OCI-LY3 (cell line): ENCODE measurements around the gene HSPG2.
A peak's percentile ranks its signal among the peaks of the same experiment; 100 is the strongest.

ENCODE experiments used
- H2AFZ ChIP-seq: fragments of 200-600, 300-600 bp; shearing (Covaris generic); 2 replicates; pipeline ENCODE4 v1.6.0; 2014; ENCODE audit warnings: antibody characterized with exemption, low read depth, low read length
- H3K27ac ChIP-seq: fragments of 200-600, 300-600 bp; sonication (generic); 2 replicates; pipeline ENCODE4 v1.5.1; 2014; ENCODE audit warnings: mild to moderate bottlenecking, low read length, moderate library complexity, mixed read lengths
- H3K27me3 ChIP-seq: fragments of 200-600, 300-600 bp; sonication (generic); 2 replicates; pipeline ENCODE4 v1.6.1; 2014; ENCODE audit warnings: low read depth, low read length, mixed read lengths
- H3K36me3 ChIP-seq: fragments of 200-600, 300-600 bp; sonication (generic); replicated peaks from 2 replicates; pipeline ENCODE3; 2014; ENCODE audit warnings: low read depth, low read length, mixed read lengths
- H3K4me1 ChIP-seq: fragments of 300-600, 200-600 bp; sonication (generic); 2 replicates; pipeline ENCODE4 v1.6.1; 2014; ENCODE audit warnings: low read length, mixed read lengths
- H3K4me2 ChIP-seq: fragments of 200-600, 300-600 bp; sonication (generic); 2 replicates; pipeline ENCODE4 v1.6.1; 2014; ENCODE audit warnings: low read length, mixed read lengths
- H3K4me3 ChIP-seq: fragments of 300-600, 200-600 bp; sonication (generic); 2 replicates; pipeline ENCODE4 v1.5.1; 2014; ENCODE audit warnings: antibody characterized with exemption, mild to moderate bottlenecking, low read length, moderate library complexity
- H3K79me2 ChIP-seq: fragments of 300-600, 200-600 bp; shearing (Covaris generic); 2 replicates; pipeline ENCODE4 v1.6.1; 2014; ENCODE audit warnings: mild to moderate bottlenecking, low read length, mixed read lengths
- H3K9ac ChIP-seq: fragments of 300-600, 200-600 bp; shearing (Covaris generic); 2 replicates; pipeline ENCODE4 v1.6.0; 2014; ENCODE audit warnings: mild to moderate bottlenecking, low read length, moderate library complexity
- H3K9me3 ChIP-seq: fragments of 200-600, 300-600 bp; shearing (Covaris generic); 2 replicates; pipeline ENCODE4 v1.6.1; 2014; ENCODE audit warnings: low read length, mixed read lengths; ENCODE audit not compliant: insufficient read depth
- H4K20me1 ChIP-seq: fragments of 200-600, 300-600 bp; sonication (generic); 2 replicates; pipeline ENCODE4 v1.6.1; 2016; ENCODE audit warnings: low read length, mixed read lengths; ENCODE audit not compliant: insufficient read depth
- CTCF ChIP-seq: fragments of 200-600, 300-600 bp; sonication (generic); IDR thresholded peaks from 2 replicates; pipeline ENCODE4 v1.5.1; 2014; ENCODE audit warnings: antibody characterized with exemption, low read length, low read depth
- EZH2phosphoT487 ChIP-seq: fragments of 200-600 bp; shearing (Covaris generic); IDR thresholded peaks from 2 replicates; pipeline ENCODE4 v1.6.1; 2018; ENCODE audit warnings: antibody characterized with exemption, mixed run types, low read depth

The HSPG2 gene

GRCh38 chr1:21869620-21870121, 67.4 kb downstream of the HSPG2 start:
- TF ChIP-seq EZH2phosphoT487: no peak
- no peak for TF ChIP-seq CTCF
- Histone ChIP-seq H3K4me2 (no peak overlapping the region), H4K20me1 (no peaks in the 10 kb centered on the region), H3K4me1 (peaks cover 52% of the 10 kb centered on the region), H3K27ac (no peak overlapping the region), H3K79me2 (no peaks in the 10 kb centered on the region), H3K4me3 (no peak overlapping the region), H2AFZ (no peak overlapping the region), H3K27me3 (no peaks in the 10 kb centered on the region), H3K9me3 (no peaks in the 10 kb centered on the region), H3K36me3 (no peaks in the 10 kb centered on the region), H3K9ac (no peak overlapping the region)

- Histone ChIP-seq H3K4me1 (peaks cover 52% of the 10 kb centered on the region), H3K4me3 (no peak overlapping the region), H2AFZ (no peak overlapping the region), H3K4me2 (no peak overlapping the region), H3K27me3 (no peaks in the 10 kb centered on the region), H4K20me1 (no peaks in the 10 kb centered on the region), H3K27ac (no peak overlapping the region), H3K36me3 (no peaks in the 10 kb centered on the region), H3K79me2 (no peaks in the 10 kb centered on the region), H3K9ac (no peak overlapping the region), H3K9me3 (no peaks in the 10 kb centered on the region)
- no peak for TF ChIP-seq EZH2phosphoT487
- TF ChIP-seq CTCF: no peak
These were observed 68.1 kb downstream of the HSPG2 start for GRCh38 chr1:21868941-21869454.

- H3K9me3 ChIP-seq: no peaks in the 10 kb centered on the region
- H3K27ac ChIP-seq: no peak overlapping the region
- H4K20me1 ChIP-seq: no peaks in the 10 kb centered on the region
- no peaks in the 10 kb centered on the region for H3K36me3 ChIP-seq
- TF ChIP-seq CTCF (no peak), EZH2phosphoT487 (no peak)
- H2AFZ ChIP-seq: no peak overlapping the region
- H3K79me2 ChIP-seq: no peaks in the 10 kb centered on the region
- no peak overlapping the region for H3K9ac ChIP-seq
- H3K4me1 ChIP-seq: peaks cover 52% of the 10 kb centered on the region
- H3K4me2 ChIP-seq: no peak overlapping the region
- no peak overlapping the region for H3K4me3 ChIP-seq
- H3K27me3 ChIP-seq: no peaks in the 10 kb centered on the region
These were observed 68.6 kb downstream of the HSPG2 start for GRCh38 chr1:21868482-21868881.

- no peaks in the 10 kb centered on the region for H3K36me3 ChIP-seq
- H2AFZ ChIP-seq: no peak overlapping the region
- H3K4me3 ChIP-seq: no peak overlapping the region
- no peaks in the 10 kb centered on the region for H4K20me1 ChIP-seq
- no peaks in the 10 kb centered on the region for H3K27me3 ChIP-seq
- peak overlapping the region; percentile 44 for H3K4me2 ChIP-seq
- H3K27ac ChIP-seq: peak overlapping the region; percentile 91
- no peak for TF ChIP-seq CTCF
- no peak for TF ChIP-seq EZH2phosphoT487
- no peaks in the 10 kb centered on the region for H3K79me2 ChIP-seq
- H3K4me1 ChIP-seq: peaks cover 48% of the 10 kb centered on the region
- no peak overlapping the region; the same call in 1 of the 2 replicates for H3K9ac ChIP-seq
- no peaks in the 10 kb centered on the region for H3K9me3 ChIP-seq
These were observed 69.6 kb downstream of the HSPG2 start for GRCh38 chr1:21867451-21867996.
